NCI-H2107 treated with DMSO at 0.1 percent for 48 hours (cell line): Measurements from ENCODE around the gene IL37.

Source experiments
- DNase-seq: peaks from one replicate; lab custom pipeline; 2025; ENCODE audit not compliant: unreplicated experiment; lab: John Stamatoyannopoulos, UW

IL37 gene

GRCh38 chr2:112910865-112911264 lies at the start of gene IL37:
TSS of gene IL37 (plus strand) at chr2:112911165. CDS start at chr2:112913013, 1,848 bp downstream.
- DNase-seq = no peak

- no peak for DNase-seq
These were observed 46.9 kb upstream of the IL37 start for GRCh38 chr2:112864072-112864471.

GRCh38 chr2:112866128-112866835 lies 44.7 kb upstream of the IL37 start:
- DNase-seq = no peak

GRCh38 chr2:112867701-112868631 lies 43.0 kb upstream of the IL37 start:
- DNase-seq = no peak

- no peak for DNase-seq
These were observed 41.6 kb upstream of the IL37 start for GRCh38 chr2:112869258-112869842.

GRCh38 chr2:112870841-112871835 lies 39.8 kb upstream of the IL37 start:
- DNase-seq = no peak

- no peak for DNase-seq
These were observed 34.6 kb upstream of the IL37 start for GRCh38 chr2:112876257-112876970.

GRCh38 chr2:112876971-112877361 lies 34.0 kb upstream of the IL37 start:
- DNase-seq = no peak

- no peak for DNase-seq
These were observed 33.5 kb upstream of the IL37 start for GRCh38 chr2:112877423-112877822.

- DNase-seq = no peak
These were observed 31.4 kb upstream of the IL37 start for GRCh38 chr2:112879491-112880041.

- DNase-seq = no peak
These were observed 30.9 kb upstream of the IL37 start for GRCh38 chr2:112880091-112880531.

GRCh38 chr2:112880696-112881095 lies 30.3 kb upstream of the IL37 start:
- no peak for DNase-seq

GRCh38 chr2:112881217-112881985 lies 29.6 kb upstream of the IL37 start:
- DNase-seq = no peak

GRCh38 chr2:112883669-112884068 lies 27.3 kb upstream of the IL37 start:
- no peak for DNase-seq

GRCh38 chr2:112884869-112885505 lies 26.0 kb upstream of the IL37 start:
- no peak for DNase-seq

GRCh38 chr2:112885506-112885902 lies 25.5 kb upstream of the IL37 start:
- no peak for DNase-seq

- no peak for DNase-seq
These were observed 24.7 kb upstream of the IL37 start for GRCh38 chr2:112886291-112886690.
